ENCODE results near the gene XRCC4.

GRCh38 chr5:83044926-83045325 lies 32.4 kb upstream of the XRCC4 start:
- TF ChIP-seq CTCF (IDR thresholded peaks at IDR 0.05) (no peak), POLR2A (IDR thresholded peaks at IDR 0.05) (no peak)
